Esophagus squamous epithelium (tissue), 5 donors: ENCODE data around the gene OR6C70. TPM values are rescaled to one million over a fixed set of nuclear protein-coding genes. Genes with fewer than 3 reads are reported as not detected.
"Not testable (repeated sequence)": the region's sequence is repeated elsewhere in the genome, so short reads cannot be mapped to it uniquely, and the experiment has no call there.

ENCODE experiments used
- DNase-seq: peaks from one replicate; lab custom pipeline; 2025; lab: John Stamatoyannopoulos, UW
- H3K27ac ChIP-seq, 4 donors: fragments of 200-600 bp; sonication (generic); one replicate each; pipeline ENCODE4 v1.5.1; 2016 to 2019; ENCODE audit warnings: mild to moderate bottlenecking in 1 of 4
- H3K27me3 ChIP-seq, 4 donors: fragments of 200-600 bp; sonication (generic); 1 replicate in 3 of 4; 2 replicates in 1 of 4; pipeline versions ENCODE4 v1.5.1 to v1.6.0; 2017 to 2021; ENCODE audit warnings: antibody characterized with exemption in 1 of 4
- H3K36me3 ChIP-seq, 3 donors: fragments of 200-600 bp; sonication (generic); one replicate each; pipeline ENCODE4 v1.5.1; 2016 to 2019
- H3K4me1 ChIP-seq, 3 donors: fragments of 200-600 bp; sonication (generic); one replicate each; pipeline ENCODE4 v1.5.1; 2017 to 2019
- H3K4me3 ChIP-seq, 4 donors: fragments of 200-600 bp; sonication (generic); 1 replicate in 3 of 4; 2 replicates in 1 of 4; pipeline ENCODE4 v1.5.1; 2016 to 2019; ENCODE audit warnings: mild to moderate bottlenecking in 2 of 4, moderate library complexity in 1 of 4
- H3K9me3 ChIP-seq, 3 donors: fragments of 200-600 bp; sonication (generic); one replicate each; pipeline ENCODE4 v1.5.1; 2016 to 2019
- CTCF ChIP-seq, 6 experiments: fragments of 450-650 bp in 4 of 6; fragments of 200-600 bp in 2 of 6; sonication (generic) in 2 of 6; IDR thresholded peaks; one replicate each; pipeline ENCODE4 v1.5.1; 2016 to 2019; ENCODE audit warnings: antibody characterized with exemption in 6 of 6, mild to moderate bottlenecking in 4 of 6, moderate library complexity in 4 of 6
- POLR2A ChIP-seq, 4 donors: fragments of 450-650 bp; IDR thresholded peaks; one replicate each; pipeline ENCODE4 v1.6.1; 2017; ENCODE audit warnings: antibody characterized with exemption in 4 of 4, mild to moderate bottlenecking in 4 of 4, moderate library complexity in 3 of 4
- WGBS, 2 donors: methylation state at CpG; one replicate each; pipeline ENCODE4 v1.1.5; 2018; 5-methylcytosine and 5-hydroxymethylcytosine counted together
- intact Hi-C: fragments of 100-400 bp; cut with DNase I; formaldehyde crosslinking; loops from one replicate; pipeline ENCODE4 v1.15.0; 2022
- total RNA-seq, 4 donors: library from RNA; depleted of rRNA; stranded (reverse); fragments of >200 nt; gene quantifications; one replicate each; pipeline ENCODE4 v1.1.0, GENCODE V29; 2016
- donor health status: DM: yes; HTN: yes; CAD: no.

Gene OR6C70
- total RNA-seq, 4 donors from 2014 or later = not detected

- 38 to 40% methylated on average over 2 of the region's 2 CpGs for WGBS, 2 donors
- intact Hi-C loops = no loop called here
These were observed 647 bp downstream of the OR6C70 start for GRCh38 chr12:55469291-55469690.

GRCh38 chr12:55467836-55468235 lies 2.1 kb downstream of the OR6C70 start:
- no peak for TF ChIP-seq POLR2A (IDR thresholded peaks at IDR 0.05)
- no peak for TF ChIP-seq CTCF (IDR thresholded peaks at IDR 0.05)
- intact Hi-C loops = no loop called here
- WGBS, 2 donors = 30 to 34% methylated on average over 2 of the region's 2 CpGs

More at GRCh38 chr12:55469291-55469690, 647 bp downstream of the OR6C70 start:
- no peak overlapping the region for H3K4me3 ChIP-seq
- H3K9me3 ChIP-seq = no peaks in the 10 kb centered on the region
- H3K4me1 ChIP-seq = no peaks in the 10 kb centered on the region
- no peak overlapping the region for H3K27ac ChIP-seq
- TF ChIP-seq POLR2A (IDR thresholded peaks at IDR 0.05) = no peak
- no peak for TF ChIP-seq CTCF (IDR thresholded peaks at IDR 0.05)
- no peak for DNase-seq
- H3K27me3 ChIP-seq = no peaks in the 10 kb centered on the region
- no peaks in the 10 kb centered on the region for H3K36me3 ChIP-seq

GRCh38 chr12:55464926-55465325 lies 5.0 kb downstream of the OR6C70 start:
- H3K4me3 ChIP-seq, H3K9me3 ChIP-seq, H3K36me3 ChIP-seq, DNase-seq, H3K27me3 ChIP-seq, H3K27ac ChIP-seq, H3K4me1 ChIP-seq, intact Hi-C loops: not testable (repeated sequence)
- 100% methylated on average over 1 of the region's 1 CpG; no CpG with 5 or more reads in 1 of the 2 donors for WGBS, 2 donors

More at GRCh38 chr12:55467836-55468235, 2.1 kb downstream of the OR6C70 start:
- H3K27me3 ChIP-seq = no peaks in the 10 kb centered on the region
- no peaks in the 10 kb centered on the region for H3K36me3 ChIP-seq
- DNase-seq = no peak
- no peak overlapping the region for H3K27ac ChIP-seq
- no peaks in the 10 kb centered on the region for H3K9me3 ChIP-seq
- no peak overlapping the region for H3K4me3 ChIP-seq
- no peaks in the 10 kb centered on the region for H3K4me1 ChIP-seq

- Histone ChIP-seq H3K27me3 (no peaks in the 10 kb centered on the region), H3K4me1 (no peaks in the 10 kb centered on the region), H3K27ac (no peak overlapping the region), H3K4me3 (no peak overlapping the region), H3K9me3 (no peaks in the 10 kb centered on the region), H3K36me3 (no peaks in the 10 kb centered on the region)
- TF ChIP-seq CTCF (IDR thresholded peaks at IDR 0.05) (no peak), POLR2A (IDR thresholded peaks at IDR 0.05) (no peak)
- intact Hi-C loops = no loop called here
- DNase-seq = no peak
These were observed 21.1 kb downstream of the OR6C70 start for GRCh38 chr12:55448825-55449224.

GRCh38 chr12:55446326-55446725 lies 23.6 kb downstream of the OR6C70 start:
- H3K9me3 ChIP-seq = no peaks in the 10 kb centered on the region
- TF ChIP-seq CTCF (IDR thresholded peaks at IDR 0.05) = no peak
- TF ChIP-seq POLR2A (IDR thresholded peaks at IDR 0.05) = no peak
- no peak overlapping the region for H3K27ac ChIP-seq
- H3K4me3 ChIP-seq = no peak overlapping the region
- intact Hi-C loops = no loop called here
- no peaks in the 10 kb centered on the region for H3K27me3 ChIP-seq
- no peaks in the 10 kb centered on the region for H3K4me1 ChIP-seq
- 76 to 90% methylated on average over 4 to 5 of the region's 5 CpGs for WGBS, 2 donors
- no peaks in the 10 kb centered on the region for H3K36me3 ChIP-seq
- DNase-seq = no peak

GRCh38 chr12:55445357-55445756 lies 24.6 kb downstream of the OR6C70 start:
- Histone ChIP-seq H3K36me3 (no peaks in the 10 kb centered on the region), H3K9me3 (no peaks in the 10 kb centered on the region), H3K27ac (no peak overlapping the region), H3K4me1 (no peaks in the 10 kb centered on the region), H3K27me3 (no peaks in the 10 kb centered on the region), H3K4me3 (no peak overlapping the region)
- no peak for TF ChIP-seq CTCF (IDR thresholded peaks at IDR 0.05)
- TF ChIP-seq POLR2A (IDR thresholded peaks at IDR 0.05) = no peak
- 92 to 100% methylated on average over 1 of the region's 1 CpG for WGBS, 2 donors
- DNase-seq = no peak
- intact Hi-C loops = no loop called here
